HepG2 (cell line): ENCODE results near the gene SMIM45.

Experiments used
- FOXA1 ChIP-seq, 2 experiments: fragments of 450-650 bp in 1 of 2; sonication (generic) in 1 of 2; formaldehyde crosslinking in 1 of 2; IDR thresholded peaks; 2 replicates each; pipeline versions ENCODE4 v1.4.0 to v1.6.1; 2016 to 2020; ENCODE audit warnings: missing genetic modification reagents in 1 of 2
- HMG20B ChIP-seq: conservative IDR thresholded peaks from 2 replicates; pipeline ENCODE4 v1.6.1; 2016; ENCODE audit warnings: missing genetic modification reagents, missing compliant biosample characterization
- HOMEZ ChIP-seq: IDR thresholded peaks from 2 replicates; pipeline ENCODE4 v1.6.1; 2016; ENCODE audit warnings: low read depth
- SNAPC4 ChIP-seq: sonication (generic); formaldehyde crosslinking; IDR thresholded peaks from 2 replicates; pipeline ENCODE4 v1.4.0; 2020; ENCODE audit warnings: mild to moderate bottlenecking, missing genetic modification reagents
- SP1 ChIP-seq, 2 experiments: fragments of 450-650 bp in 1 of 2; sonication (generic) in 1 of 2; formaldehyde crosslinking in 1 of 2; IDR thresholded peaks; 2 replicates each; pipeline versions ENCODE4 v1.4.0 to v1.6.1; 2016 to 2020; ENCODE audit warnings: missing genetic modification reagents in 1 of 2
- SYNCRIP ChIP-seq: fragments of 200-400 bp; formaldehyde crosslinking; IDR thresholded peaks from 2 replicates; pipeline ENCODE4 v1.6.1; 2018; ENCODE audit warnings: mild to moderate bottlenecking, low read depth, low read length; ENCODE audit not compliant: insufficient read depth
- ZMYM3 ChIP-seq: sonication (generic); formaldehyde crosslinking; IDR thresholded peaks from 2 replicates; pipeline ENCODE4 v1.5.1; 2020; ENCODE audit warnings: mild to moderate bottlenecking, missing genetic modification reagents
- ZNF768 ChIP-seq: sonication (generic); formaldehyde crosslinking; IDR thresholded peaks from 2 replicates; pipeline ENCODE4 v1.4.0; 2020; ENCODE audit warnings: missing genetic modification reagents
- ZNF784 ChIP-seq: sonication (generic); formaldehyde crosslinking; IDR thresholded peaks from 2 replicates; pipeline ENCODE4 v1.5.1; 2020; ENCODE audit warnings: missing genetic modification reagents, mild to moderate bottlenecking, borderline replicate concordance

SMIM45 gene

GRCh38 chr22:41978732-41979131, 26.8 kb downstream of the SMIM45 start (continued):
- TF ChIP-seq SNAPC4 (CRISPR knock-in tag) = no peak
- no peak for TF ChIP-seq ZNF784 (CRISPR knock-in tag)
- TF ChIP-seq HMG20B = no peak
- TF ChIP-seq HOMEZ = no peak
- no peak for TF ChIP-seq SYNCRIP
- no peak for TF ChIP-seq ZNF768 (CRISPR knock-in tag)
- no peak for TF ChIP-seq FOXA1 (IDR thresholded peaks at IDR 0.05)
- no peak for TF ChIP-seq FOXA1 (CRISPR knock-in tag; IDR thresholded peaks at IDR 0.05)
- TF ChIP-seq ZMYM3 = no peak
- no peak for TF ChIP-seq SP1 (IDR thresholded peaks at IDR 0.05)
- TF ChIP-seq SP1 (CRISPR knock-in tag; IDR thresholded peaks at IDR 0.05) = no peak
